NT2/D1 (cell line): ENCODE measurements around the gene PRRC2A.

Experiments
- SUZ12 ChIP-seq: IDR thresholded peaks from 2 replicates; pipeline ENCODE4 v1.6.1; 2011; ENCODE audit not compliant: insufficient read length, insufficient read depth; ENCODE audit errors: extremely low read depth
- YY1 ChIP-seq: IDR thresholded peaks from 2 replicates; pipeline ENCODE4 v1.6.1; 2011; ENCODE audit not compliant: insufficient read length, insufficient read depth

DNA sequence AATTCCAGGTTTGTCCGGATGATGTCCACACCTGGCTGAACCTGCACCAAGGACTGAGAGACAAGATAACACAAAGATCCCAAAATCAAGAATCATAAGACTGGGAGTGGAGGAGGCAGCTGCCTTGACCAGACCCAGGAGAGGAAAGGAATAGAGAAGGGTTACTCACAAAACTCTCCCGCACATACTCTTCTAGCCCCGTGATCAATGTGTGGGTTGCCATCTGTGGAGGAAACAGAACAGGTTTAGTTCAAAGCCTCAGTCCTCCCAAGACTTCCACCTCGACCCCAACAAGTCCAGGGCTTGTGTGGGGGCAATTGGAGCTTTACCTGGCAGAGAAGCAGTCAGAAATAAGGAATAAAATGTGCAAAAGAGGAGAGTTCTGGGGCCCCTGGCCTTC is 20.9 kb downstream of the PRRC2A start:
- TF ChIP-seq YY1 (no peak), SUZ12 (no peak)
